ENCODE data around the gene MAP3K15.

- no peak for TF ChIP-seq POLR2A (IDR thresholded peaks at IDR 0.05)
- no peak for TF ChIP-seq CTCF (IDR thresholded peaks at IDR 0.05)
- TF ChIP-seq EP300 (IDR thresholded peaks at IDR 0.05): no peak
Measured at GRCh38 chrX:19543951-19544381, 28.7 kb upstream of the MAP3K15 start.
